GM21526 (cell line): ENCODE results near the gene FNDC11.

ENCODE experiments used
- ATAC-seq: cut with Tn5 transposase; IDR thresholded peaks from one replicate; pipeline ENCODE4 v1.9.1; 2021; ENCODE audit warnings: moderate library complexity; ENCODE audit not compliant: unreplicated experiment, low FRiP score

The FNDC11 gene

DNA sequence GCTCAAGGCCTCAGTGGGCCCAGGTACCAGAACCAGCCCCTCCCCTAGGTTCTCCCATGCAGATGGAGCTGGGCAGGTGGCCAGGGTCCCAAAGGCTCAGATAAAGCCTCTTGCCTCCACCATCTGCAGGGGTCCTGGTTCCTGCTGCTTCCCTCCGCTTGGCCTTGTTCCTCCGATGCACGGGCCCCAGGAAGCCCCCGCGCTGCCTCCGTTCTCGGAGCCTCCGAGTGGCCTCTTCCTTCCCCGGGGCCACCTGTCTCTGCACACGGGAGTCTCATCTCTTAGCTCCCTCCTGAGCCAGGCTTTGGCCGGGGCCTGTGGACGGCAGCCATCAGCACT is 14.9 kb upstream of the FNDC11 start:
- ATAC-seq = no peak

DNA sequence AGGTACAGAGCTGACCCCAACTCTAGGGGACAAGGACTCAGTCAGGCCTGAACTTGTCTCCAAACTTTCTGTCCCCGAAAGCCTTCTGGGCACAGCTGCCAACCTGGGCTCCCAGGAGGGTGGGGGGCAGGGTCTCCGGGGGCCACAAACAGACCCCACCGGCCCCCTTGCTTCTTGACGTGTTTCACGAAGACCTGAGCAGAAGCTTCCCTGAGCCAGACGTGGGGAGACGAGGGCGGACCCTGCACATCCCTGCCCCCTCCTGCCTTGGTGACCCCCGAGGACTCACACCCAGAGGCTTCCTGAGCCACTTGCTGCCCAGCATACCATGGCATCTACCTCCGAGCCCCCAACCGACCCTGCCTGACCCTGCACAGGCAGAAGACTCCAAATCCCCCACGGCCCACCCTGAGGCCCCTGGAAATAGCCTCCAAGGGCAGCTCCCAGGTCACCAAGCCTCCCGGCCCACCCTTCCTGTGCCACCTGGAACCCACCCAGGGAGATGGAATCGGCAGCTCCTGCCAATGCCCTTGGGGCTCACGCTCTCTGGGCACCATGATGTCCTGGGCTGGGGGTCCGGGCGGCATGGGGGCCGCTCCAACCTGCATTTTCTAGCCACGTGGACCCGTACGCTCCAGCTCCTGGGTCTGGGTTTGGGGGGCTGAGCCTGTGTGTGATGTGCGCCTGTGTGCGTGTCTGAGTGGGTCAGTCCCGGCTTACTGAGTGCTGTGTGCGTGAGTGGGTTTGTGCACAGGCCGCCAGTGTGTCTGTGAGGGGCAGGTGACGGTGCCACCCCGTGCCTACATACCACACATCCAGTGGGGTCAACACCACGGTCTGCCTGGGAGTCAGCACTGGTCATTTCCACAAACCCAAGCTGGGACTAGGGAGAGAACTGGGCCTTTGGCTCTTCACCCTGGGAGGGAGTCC is 14.3 kb upstream of the FNDC11 start:
- no peak for ATAC-seq

DNA sequence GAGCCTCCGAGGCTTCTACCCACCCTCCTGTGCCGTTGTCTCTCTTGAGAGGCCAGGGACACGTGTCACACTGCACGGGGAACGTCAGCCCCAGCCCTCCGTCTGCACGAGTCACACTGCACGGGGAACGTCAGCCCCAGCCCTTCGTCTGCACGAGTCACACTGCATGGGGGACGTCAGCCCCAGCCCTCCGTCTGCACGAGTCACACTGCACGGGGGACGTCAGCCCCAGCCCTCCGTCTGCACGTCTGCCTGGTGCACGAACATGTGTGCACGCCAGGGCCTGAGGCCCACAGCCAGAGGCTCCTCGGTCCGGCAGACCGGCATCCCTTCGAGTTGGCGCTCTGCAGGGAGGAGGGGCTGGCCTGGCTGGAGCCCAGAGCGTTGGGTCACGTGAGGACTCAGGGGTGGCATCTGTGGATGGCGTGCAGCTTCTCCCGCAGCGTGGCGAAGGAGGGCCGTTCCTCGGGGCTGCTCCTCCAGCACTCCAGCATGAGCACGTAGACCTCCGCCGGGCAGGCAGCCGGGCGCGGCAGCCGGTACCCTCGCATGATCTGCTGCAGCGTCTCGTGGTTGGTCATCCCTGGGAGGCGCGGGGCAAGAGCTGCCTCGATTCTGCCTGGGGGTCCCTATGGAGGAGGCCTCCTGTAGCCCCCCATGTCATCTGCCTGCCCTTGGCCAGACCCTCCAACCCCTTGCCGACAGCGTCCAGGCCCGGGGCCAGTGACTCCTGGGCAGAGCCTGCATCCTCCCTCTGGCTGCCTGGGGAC is 13.4 kb upstream of the FNDC11 start:
- no peak for ATAC-seq

DNA sequence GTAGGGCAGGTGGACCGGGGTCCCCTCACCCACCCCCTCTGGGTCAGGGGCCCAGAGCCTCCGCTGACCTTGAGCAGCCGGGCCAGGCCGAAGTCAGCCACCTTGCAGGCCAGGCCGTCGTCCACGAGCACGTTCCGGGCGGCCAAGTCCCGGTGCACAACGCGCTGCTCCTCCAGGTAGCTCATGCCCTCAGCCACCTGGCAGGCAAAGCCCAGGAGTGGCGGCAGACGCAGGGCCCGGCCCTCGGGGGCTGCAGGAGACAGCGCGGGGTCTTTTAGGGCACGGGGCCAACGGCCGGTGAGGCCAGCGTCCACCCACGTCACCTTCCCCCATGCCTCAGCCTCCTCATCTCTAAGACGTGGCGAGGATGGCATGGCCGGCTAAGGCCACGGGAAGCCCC is 12.6 kb upstream of the FNDC11 start:
- no peak for ATAC-seq

DNA sequence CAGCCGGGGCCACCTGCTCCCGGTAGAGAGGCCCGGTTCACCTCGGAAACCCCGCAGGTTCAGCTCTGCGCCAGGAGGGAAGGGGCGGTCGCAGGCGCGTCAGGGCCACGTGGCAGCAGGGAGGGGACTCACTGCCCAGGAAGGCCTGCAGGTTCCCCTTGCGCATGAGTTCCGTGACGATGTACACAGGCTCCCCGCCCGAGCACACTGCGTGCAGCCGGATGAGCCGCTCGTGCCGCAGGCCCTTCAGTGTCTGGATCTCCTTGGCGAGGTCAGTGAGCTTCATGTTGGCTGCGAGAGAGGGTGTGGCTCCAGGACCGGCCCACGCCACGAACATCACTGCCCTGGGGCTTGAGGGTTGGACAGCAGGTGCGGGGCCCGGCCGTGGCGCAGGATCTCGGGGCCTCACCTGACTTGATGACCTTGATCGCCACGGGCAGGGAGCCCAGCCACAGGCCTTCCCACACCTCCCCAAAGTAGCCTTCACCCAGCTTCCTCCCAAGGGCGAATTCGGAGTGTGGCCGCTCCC is 11.9 kb upstream of the FNDC11 start:
- ATAC-seq = no peak

DNA sequence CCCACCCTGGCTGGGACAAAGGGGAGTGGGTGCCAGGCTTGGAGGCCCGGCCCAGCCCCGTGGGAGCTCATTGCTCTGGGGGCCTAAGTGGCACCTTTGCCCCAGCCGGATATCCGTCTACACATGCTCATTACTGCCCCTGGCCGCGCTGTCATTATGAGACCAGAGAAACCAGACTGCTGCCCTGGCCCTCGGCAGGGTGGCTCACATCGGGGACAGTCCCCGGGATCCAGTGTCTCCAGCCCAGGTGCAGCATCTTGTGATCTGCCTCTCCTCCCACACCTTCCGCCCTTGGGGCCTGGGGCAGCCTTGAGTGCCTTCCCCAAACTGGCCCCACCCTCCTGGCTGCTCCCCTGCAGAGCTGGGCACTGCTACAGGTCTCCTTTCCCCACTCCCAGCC is 11.3 kb upstream of the FNDC11 start:
- ATAC-seq = no peak

DNA sequence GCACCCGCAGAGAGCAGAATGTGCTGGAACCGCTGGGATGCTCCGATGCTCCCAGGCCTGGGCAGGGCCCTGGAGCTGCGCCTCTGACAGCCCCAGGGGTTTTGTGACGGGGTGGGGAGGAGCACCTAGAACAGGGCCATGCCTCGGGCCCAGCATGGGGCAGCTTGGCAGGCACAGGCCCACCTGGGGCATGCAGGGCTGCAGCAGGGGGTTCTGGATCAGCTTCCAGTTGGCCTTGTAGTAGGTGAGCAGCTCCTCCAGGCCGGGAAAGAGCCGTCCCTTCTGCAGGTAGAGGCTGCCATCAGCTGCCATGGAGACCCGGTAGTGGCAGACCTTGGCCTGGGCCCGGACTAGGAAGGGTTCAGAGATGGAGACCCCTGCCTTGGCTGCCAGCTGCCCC is 10.8 kb upstream of the FNDC11 start:
- no peak for ATAC-seq

DNA sequence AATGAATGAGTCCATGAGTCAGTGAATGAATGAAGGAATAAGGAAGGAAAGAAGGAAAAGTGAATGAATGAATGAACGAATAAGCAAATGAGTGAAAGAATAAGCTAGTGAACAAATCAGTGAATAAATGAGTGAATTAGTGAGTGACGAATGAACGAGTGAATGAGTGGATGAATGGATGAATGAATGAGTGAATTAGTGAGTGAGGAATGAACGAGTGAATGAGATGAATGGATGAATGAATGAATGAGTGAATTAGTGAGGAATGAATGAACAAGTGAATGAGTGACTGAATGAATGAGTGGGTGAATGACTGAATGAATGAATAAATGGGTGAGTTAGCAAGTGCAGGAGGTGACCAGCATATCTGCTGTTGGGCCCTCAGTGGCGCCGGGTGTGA is 10.2 kb upstream of the FNDC11 start:
- ATAC-seq = no peak

DNA sequence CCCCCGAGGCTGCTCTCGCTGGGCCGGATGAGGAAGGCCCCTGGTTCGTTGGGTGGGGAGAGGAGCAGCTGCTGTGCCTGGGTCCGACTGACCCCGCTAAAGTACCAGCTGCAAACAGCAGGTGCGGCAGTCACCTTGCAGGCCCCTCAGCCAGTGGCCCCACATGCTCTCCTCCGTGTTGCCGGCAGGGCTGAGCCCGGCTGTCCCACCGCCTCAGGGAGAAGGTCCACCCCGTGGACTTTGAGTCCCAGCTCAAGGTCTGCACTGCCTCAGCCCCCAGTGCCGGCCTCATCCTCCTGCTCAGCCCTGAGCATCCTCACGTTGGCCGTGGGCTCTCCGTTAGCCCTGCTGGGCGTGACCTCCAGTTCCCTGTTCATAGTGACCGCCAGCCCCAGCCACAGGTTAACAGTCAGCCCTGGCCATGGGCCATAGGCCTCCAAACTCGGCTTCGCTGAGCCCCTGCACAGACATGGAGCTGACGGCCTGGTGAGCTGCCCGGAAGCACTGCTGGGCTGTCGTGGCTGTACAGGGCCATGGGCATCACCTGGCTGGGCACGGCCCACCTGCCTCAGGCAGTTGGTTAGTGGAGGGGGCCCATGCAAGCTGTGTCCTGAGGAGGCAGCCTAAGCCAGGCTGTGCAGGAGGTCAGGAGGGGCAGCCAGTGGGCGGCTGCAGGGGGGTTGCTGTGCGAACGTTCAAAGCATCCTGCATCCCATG is 9.6 kb upstream of the FNDC11 start:
- no peak for ATAC-seq

DNA sequence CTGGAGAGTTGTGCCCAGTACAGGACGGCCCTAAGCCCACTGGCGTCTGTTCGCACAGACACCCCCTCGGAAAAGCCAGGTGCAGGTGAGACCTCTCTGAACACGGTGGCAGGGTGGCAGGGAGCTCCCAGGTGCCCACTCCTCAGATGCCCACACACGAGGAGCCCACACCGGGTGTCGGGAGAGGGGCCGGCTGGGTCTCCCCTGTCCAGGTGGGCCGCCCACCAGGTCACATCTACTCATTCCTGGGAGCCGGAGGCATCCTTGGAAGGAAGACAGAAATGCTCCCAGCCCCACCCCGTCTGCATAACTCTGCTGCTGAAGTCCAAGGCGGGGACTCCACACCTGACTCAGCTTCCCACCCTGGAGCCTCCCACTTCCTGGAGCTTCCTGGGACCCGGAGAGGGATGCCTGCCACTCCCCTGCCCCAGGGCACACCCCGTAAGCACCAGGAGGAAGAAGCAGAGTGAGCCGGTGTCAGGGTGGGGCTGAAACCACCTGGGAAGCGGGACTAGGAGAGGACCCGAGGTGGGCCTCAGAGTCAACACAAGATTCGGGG is 8.9 kb upstream of the FNDC11 start:
- no peak for ATAC-seq

DNA sequence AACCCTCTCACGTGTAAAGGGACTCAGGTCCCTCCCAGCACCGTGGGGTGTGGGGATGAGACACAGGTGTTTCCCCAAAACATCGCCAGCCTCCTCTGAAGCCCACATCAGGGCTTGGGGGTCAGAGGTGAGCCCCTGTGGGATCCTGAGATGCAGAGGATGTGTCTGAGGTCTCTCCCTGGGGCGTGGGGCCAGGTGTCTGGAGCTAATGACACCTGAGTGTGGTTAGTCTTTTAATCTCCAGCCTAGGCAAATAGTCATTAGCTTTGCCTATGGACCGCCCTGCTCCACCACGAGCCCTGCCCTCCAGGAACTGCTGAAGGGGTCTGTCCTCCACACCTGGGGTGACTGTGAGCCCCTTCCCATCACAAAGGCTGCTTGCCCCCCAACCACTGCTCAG is 8.1 kb upstream of the FNDC11 start:
- no peak for ATAC-seq

DNA sequence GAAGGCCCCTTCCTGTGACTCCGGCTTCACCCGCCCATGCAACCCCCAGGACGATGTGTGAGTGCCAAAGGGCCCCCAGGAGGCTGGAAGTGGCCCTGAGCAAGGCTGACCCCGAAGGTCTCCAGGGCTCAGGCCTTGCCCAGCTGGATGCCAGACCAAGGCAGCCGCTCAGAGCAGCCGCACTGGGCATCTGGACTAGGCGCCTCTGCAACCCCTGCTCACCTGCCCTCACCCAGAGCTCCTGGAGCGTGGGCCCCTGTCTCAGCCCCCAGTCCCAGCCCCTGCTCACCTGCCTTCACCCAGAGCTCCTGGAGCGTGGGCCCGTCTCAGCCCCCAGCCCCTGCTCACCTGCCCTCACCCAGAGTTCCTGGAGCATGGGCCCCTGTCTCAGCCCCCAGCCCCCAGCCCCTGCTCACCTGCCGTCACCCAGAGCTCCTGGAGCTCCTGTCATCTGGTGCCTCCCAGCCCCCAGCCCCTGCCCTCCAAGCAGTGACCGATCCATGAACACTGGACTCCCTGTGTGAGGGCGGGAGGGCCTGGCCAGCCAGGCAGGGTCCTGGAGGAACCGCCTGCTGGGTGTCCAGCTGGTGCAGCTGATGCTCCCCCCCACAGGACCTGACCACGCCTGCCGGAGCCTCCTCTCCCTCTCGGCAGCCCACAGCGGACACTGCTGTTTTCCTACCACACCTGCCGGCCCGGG is 7.6 kb upstream of the FNDC11 start:
- no peak for ATAC-seq

DNA sequence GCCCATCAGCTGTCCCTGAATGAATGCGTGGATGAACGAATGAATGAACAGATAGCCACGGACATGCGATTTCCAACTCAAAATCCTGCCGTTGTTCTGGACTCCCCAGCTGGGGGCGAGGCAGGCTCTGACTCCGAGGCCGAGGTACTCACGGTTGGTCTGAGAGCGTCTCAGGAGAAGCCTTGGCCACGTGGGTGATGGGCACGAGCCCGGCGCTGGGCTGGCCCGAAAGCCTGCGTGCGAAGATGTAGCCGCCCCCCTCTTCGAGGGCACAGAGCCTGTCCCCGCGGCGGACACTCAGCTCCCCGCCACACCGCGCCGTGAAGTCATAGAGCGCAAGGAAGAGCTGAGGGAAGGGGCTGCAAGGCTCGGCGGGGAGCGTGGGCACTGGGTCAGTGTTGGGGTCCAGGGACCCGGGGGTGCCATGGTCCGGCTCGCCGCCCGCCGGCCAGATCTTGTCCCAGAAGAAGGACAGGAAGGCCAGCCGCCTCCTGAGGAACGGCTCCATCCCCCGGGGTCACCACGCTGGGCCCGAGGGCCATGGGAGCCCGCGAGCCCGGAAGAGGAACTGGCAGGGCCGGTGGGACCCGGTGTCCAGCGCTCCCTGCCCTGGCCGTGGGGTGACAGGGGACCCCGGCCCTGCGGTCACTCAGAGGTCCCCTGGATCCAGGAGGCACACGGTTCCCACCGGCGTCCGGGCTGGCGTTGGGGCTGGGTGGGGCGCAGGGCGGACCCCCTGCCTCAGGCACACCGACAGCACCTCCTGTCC is 6.8 kb upstream of the FNDC11 start:
- no peak for ATAC-seq

DNA sequence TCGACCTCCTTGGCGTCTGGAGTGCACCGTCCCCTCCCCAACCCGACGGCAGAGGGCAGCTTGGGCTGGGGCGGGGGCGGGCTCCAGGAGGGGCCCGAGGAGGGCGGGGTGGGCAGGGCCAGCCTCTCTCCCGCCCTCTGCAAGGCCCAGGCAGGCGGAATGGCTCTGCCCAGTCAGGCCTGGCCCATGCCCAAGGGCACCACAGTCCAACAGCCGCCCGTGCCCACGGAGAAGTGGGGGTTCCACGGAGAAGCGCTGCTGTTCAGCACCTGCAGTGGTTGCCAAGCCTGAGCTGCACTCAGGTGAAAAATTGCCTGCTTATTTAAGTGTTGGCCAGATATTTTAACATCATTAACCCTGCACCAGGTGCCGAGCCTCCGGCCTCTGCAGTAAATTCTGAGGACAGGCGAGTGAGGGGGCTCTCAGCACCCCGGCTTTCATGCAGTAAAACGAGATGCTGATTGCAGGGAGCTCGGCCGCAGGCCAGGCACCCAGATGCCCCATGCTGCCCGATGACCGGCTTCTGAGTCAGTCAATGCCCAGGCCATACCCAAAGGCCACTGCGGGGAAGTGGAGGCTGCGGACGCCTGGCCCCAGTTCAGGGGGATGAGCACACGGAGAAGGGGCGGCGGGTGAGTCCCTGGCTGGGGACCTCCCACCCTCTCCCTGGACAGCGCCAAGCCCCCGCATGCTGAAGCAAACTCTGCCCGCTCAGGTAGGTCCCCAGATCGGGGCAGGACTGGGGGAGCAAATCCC is 6.1 kb upstream of the FNDC11 start, which contains the start of gene SRMS:
TSS of gene SRMS (minus strand) at position 25 of the 756 bp plus-strand sequence. CDS start 286 bp downstream, outside the sequence.
- no peak for ATAC-seq

DNA sequence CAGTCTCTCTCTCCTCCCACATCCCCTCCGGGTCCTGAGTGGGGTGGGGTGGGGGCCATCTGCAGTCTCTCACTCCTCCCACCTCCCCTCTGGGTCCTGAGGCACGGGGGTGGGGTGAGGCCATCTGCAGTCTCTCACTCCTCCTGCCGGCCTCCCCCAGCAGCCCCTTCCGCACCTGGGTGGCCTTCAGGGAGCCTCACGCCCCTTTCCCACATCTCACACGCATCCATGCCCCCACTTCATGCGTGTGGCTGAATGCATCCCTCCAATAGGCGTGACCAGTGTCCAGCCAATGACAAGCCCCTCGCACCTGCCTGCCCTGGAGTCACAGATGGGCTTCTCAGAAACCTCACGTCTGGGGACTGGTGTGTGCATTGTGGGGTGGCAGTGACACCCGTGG is 5.4 kb upstream of the FNDC11 start:
- ATAC-seq = no peak

DNA sequence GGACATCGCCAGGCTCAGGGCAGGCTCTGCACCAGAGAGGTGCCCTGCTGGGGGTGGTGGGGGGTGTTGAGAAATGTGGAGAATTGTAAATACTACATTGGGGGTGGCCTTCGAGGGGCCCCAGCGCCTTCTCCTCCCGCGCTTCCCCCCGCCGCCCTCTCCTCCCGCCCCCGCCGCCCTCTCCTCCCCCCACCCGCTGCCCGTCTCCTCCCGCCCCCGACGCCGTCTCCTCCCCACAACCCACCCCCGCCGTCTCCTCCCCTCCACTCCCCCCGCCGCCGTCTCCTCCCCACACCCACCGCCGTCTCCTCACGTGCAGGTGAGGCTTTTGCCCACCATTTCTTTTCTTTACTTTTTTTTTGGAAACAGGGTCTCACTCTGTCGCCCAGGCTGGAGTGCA is 4.9 kb upstream of the FNDC11 start:
- no peak for ATAC-seq

DNA sequence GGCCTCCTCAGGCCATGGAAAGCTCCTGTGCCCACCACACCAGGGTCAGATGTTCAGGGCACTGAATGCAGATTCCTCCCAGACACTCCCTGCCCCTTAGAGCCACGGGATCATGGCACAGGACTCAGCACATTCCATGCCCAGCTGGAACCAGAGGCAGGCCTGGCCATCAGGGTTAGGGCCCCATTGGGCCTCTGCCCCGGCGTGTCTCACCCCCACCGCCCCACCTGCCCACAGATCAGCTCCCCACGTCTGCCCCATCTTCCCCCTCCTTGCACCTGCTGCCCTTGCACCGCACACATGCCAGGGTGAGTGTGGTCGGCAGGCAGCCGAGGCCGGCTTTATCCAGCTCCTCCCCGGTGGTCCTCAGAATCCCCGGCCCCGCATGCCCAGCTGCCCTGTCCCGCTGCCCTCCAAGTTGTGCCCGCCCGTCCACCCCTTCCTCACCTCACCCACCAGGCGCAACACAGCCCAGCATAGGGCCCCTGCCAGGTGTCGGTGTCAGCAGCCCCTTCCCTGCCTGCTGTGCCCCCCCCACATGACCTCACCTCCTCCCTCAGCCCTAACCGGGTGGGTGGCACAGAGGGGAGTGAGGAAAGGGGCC is 4.2 kb upstream of the FNDC11 start:
- no peak for ATAC-seq

DNA sequence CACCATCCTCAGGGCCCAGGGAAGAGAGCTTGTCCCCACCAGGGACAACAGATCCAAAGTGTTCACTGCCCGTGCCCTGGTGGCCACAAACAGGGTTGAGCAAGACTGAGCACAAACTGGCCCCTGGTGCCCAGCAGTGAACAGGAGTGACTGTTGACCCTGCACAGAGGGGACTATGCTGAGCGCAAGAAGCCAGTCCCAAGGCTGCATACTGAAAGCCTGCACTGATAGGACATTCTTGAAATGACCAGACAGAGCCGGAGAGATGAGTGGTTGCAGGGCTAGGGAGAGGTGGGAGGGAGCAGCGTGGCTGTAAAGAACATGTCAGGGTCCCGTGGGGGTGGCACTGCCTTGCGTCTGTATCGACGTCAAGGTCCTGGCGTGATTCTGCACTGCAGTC is 2.9 kb upstream of the FNDC11 start:
- ATAC-seq = no peak
